ENCODE data around the gene SPG11.

- peak; percentile 59; the same call in 1 of the 2 replicates for TF ChIP-seq TAF1 (IDR thresholded peaks at IDR 0.05; ENCODE audit: borderline replicate concordance, low read depth, low read length)
- TF ChIP-seq YBX1 (IDR thresholded peaks at IDR 0.05): no peak
These were observed 47.0 kb upstream of the SPG11 start for GRCh38 chr15:44710236-44711095.
